Endodermal cell (in vitro differentiated cells): Measurements from ENCODE around the gene KCNH6. TPM values are rescaled to one million over a fixed set of nuclear protein-coding genes. Genes with fewer than 3 reads are reported as not detected.

Experiments used
- DNase-seq: peaks from one replicate; pipeline ENCODE4 v3.0.0-alpha.2; 2017
- H3K27ac ChIP-seq: 2 replicates; pipeline ENCODE4 v1.5.1; 2013; ENCODE audit warnings: mild to moderate bottlenecking, low read depth, low read length, moderate library complexity
- H3K27me3 ChIP-seq: 2 replicates; pipeline ENCODE4 v1.6.1; 2013; ENCODE audit warnings: mild to moderate bottlenecking, low read length, moderate library complexity; ENCODE audit not compliant: insufficient read depth, control insufficient read depth, poor library complexity, severe bottlenecking
- H3K36me3 ChIP-seq: 2 replicates; pipeline ENCODE4 v1.7.0; 2013; ENCODE audit warnings: mild to moderate bottlenecking, low read length, moderate library complexity; ENCODE audit not compliant: control insufficient read depth, insufficient read depth
- H3K4me1 ChIP-seq: one replicate; pipeline ENCODE4 v1.7.0; 2013; ENCODE audit warnings: low read length; ENCODE audit not compliant: control insufficient read depth, insufficient read depth
- H3K4me3 ChIP-seq: 2 replicates; pipeline ENCODE4 v1.5.1; 2013; ENCODE audit warnings: mild to moderate bottlenecking, low read length, moderate library complexity
- H3K9ac ChIP-seq: 2 replicates; pipeline ENCODE4 v1.6.1; 2013; ENCODE audit warnings: mild to moderate bottlenecking, low read length, moderate library complexity; ENCODE audit not compliant: poor library complexity, severe bottlenecking; ENCODE audit errors: extremely low read depth
- H3K9me3 ChIP-seq: 2 replicates; pipeline ENCODE4 v1.6.1; 2013; ENCODE audit warnings: mild to moderate bottlenecking, low read length, moderate library complexity; ENCODE audit not compliant: control insufficient read depth
- H3K27ac Mint-ChIP-seq: 2 replicates; pipeline ENCODE4 v1.8.0; 2020; ENCODE audit warnings: mixed read lengths
- H3K27me3 Mint-ChIP-seq: 2 replicates; pipeline ENCODE4 v1.8.0; 2021; ENCODE audit warnings: mild to moderate bottlenecking, mixed read lengths; ENCODE audit not compliant: insufficient read depth
- H3K36me3 Mint-ChIP-seq: 2 replicates; pipeline ENCODE4 v1.8.0; 2020; ENCODE audit warnings: low read depth, mixed read lengths
- H3K4me1 Mint-ChIP-seq: 2 replicates; pipeline ENCODE4 v1.8.0; 2020; ENCODE audit warnings: mixed read lengths
- H3K4me3 Mint-ChIP-seq: 2 replicates; pipeline ENCODE4 v1.8.0; 2020; ENCODE audit warnings: mild to moderate bottlenecking, moderate library complexity, mixed read lengths
- H3K9me3 Mint-ChIP-seq: 2 replicates; pipeline ENCODE4 v1.8.0; 2020; ENCODE audit warnings: mild to moderate bottlenecking, mixed read lengths
- CTCF ChIP-seq: fragments of 200-600 bp; sonication (generic); conservative IDR thresholded peaks from 2 replicates; pipeline ENCODE4 v1.5.0; 2021; ENCODE audit warnings: antibody characterized with exemption, mild to moderate bottlenecking
- WGBS, 2 experiments: methylation state at CpG; one replicate each; pipeline versions ENCODE4 v1.1.5 to v1.1.7; 2013; ENCODE audit warnings: missing lambda C conversion rate in 2 of 2, mixed read lengths in 1 of 2; ENCODE audit not compliant: insufficient coverage in 1 of 2, insufficient read length in 1 of 2; 5-methylcytosine and 5-hydroxymethylcytosine counted together
- total RNA-seq, 2 donors: library from RNA; stranded (reverse); fragmentation: NEBNext Ultra II Directional in 1 of 2; extraction: Animal tissue kit (Norgen Biotek cat#: 25700) in 1 of 2; gene quantifications; 2 replicates in 1 of 2; 3 replicates in 1 of 2; pipeline ENCODE4 v1.2.1, GENCODE V29; 2021

KCNH6 gene
- total RNA-seq, 2 donors from 2014 or later = 0.79 to 0.95 TPM

GRCh38 chr17:63504261-63504660 lies 18.9 kb upstream of the KCNH6 start:
- peaks cover 26% of the 10 kb centered on the region for H3K27me3 ChIP-seq
- no peaks in the 10 kb centered on the region for H3K36me3 ChIP-seq
- Mint-ChIP-seq H3K36me3 (no peaks in the 10 kb centered on the region), H3K27ac (no peak overlapping the region), H3K9me3 (no peaks in the 10 kb centered on the region), H3K4me3 (no peak overlapping the region), H3K27me3 (peaks cover 21% of the 10 kb centered on the region), H3K4me1 (no peaks in the 10 kb centered on the region)
- H3K4me3 ChIP-seq = no peak overlapping the region
- H3K27ac ChIP-seq = no peak overlapping the region
- no peak for DNase-seq
- no peak overlapping the region for H3K9ac ChIP-seq
- TF ChIP-seq CTCF = no peak
- no peaks in the 10 kb centered on the region for H3K4me1 ChIP-seq
- no peaks in the 10 kb centered on the region for H3K9me3 ChIP-seq

GRCh38 chr17:63505341-63505740 lies 17.8 kb upstream of the KCNH6 start:
- no peak overlapping the region for H3K4me3 ChIP-seq
- Mint-ChIP-seq H3K4me3 (no peak overlapping the region), H3K27me3 (peaks cover 20% of the 10 kb centered on the region), H3K27ac (no peak overlapping the region), H3K9me3 (no peaks in the 10 kb centered on the region), H3K36me3 (no peaks in the 10 kb centered on the region), H3K4me1 (no peaks in the 10 kb centered on the region)
- no peaks in the 10 kb centered on the region for H3K4me1 ChIP-seq
- no peaks in the 10 kb centered on the region for H3K36me3 ChIP-seq
- no peaks in the 10 kb centered on the region for H3K9me3 ChIP-seq
- no peak overlapping the region for H3K27ac ChIP-seq
- DNase-seq = no peak
- peaks cover 26% of the 10 kb centered on the region for H3K27me3 ChIP-seq
- no peak for TF ChIP-seq CTCF
- WGBS, 2 experiments = 89 to 93% methylated on average over 5 to 9 of the region's 9 CpGs
- H3K9ac ChIP-seq = no peak overlapping the region

GRCh38 chr17:63506627-63507026 lies 16.5 kb upstream of the KCNH6 start:
- H3K4me3 ChIP-seq = no peak overlapping the region
- H3K27me3 ChIP-seq = peaks cover 16% of the 10 kb centered on the region
- H3K4me3 Mint-ChIP-seq = no peak overlapping the region
- WGBS, 2 experiments = 85 to 90% methylated on average over 3 of the region's 3 CpGs
- H3K27ac Mint-ChIP-seq = no peak overlapping the region
- H3K4me1 Mint-ChIP-seq = no peaks in the 10 kb centered on the region
- no peak overlapping the region for H3K9ac ChIP-seq
- H3K36me3 Mint-ChIP-seq = no peaks in the 10 kb centered on the region
- no peaks in the 10 kb centered on the region for H3K9me3 ChIP-seq
- no peaks in the 10 kb centered on the region for H3K9me3 Mint-ChIP-seq
- no peaks in the 10 kb centered on the region for H3K36me3 ChIP-seq
- H3K27me3 Mint-ChIP-seq = peaks cover 12% of the 10 kb centered on the region
- no peak for TF ChIP-seq CTCF
- DNase-seq = no peak
- H3K27ac ChIP-seq = no peak overlapping the region
- no peaks in the 10 kb centered on the region for H3K4me1 ChIP-seq
